Sigmoid colon (tissue), 4 donors: ENCODE measurements around the gene MYL10.

Source experiments
- EP300 ChIP-seq, 4 donors: sonication (generic); formaldehyde crosslinking; IDR thresholded peaks; one replicate each; pipeline ENCODE4 v1.6.1; 2017; ENCODE audit warnings: antibody characterized with exemption in 4 of 4
- POLR2A ChIP-seq, 2 donors: fragments of 450-650 bp; IDR thresholded peaks; one replicate each; pipeline ENCODE4 v1.6.1; 2016; ENCODE audit warnings: antibody characterized with exemption in 2 of 2, mild to moderate bottlenecking in 2 of 2, moderate library complexity in 2 of 2
- POLR2AphosphoS5 ChIP-seq, 4 donors: sonication (generic); formaldehyde crosslinking; IDR thresholded peaks; one replicate each; pipeline ENCODE4 v1.6.1; 2017; ENCODE audit warnings: antibody characterized with exemption in 4 of 4
- TF ChIP-seq, protein P1 (sequence below), 4 experiments: fragments of 450-650 bp in 3 of 4; fragments of 200-600 bp in 1 of 4; IDR thresholded peaks; one replicate each; pipeline ENCODE4 v1.5.1; 2016 to 2019; ENCODE audit warnings: antibody characterized with exemption in 4 of 4, mild to moderate bottlenecking in 3 of 4, moderate library complexity in 2 of 4

DNA sequence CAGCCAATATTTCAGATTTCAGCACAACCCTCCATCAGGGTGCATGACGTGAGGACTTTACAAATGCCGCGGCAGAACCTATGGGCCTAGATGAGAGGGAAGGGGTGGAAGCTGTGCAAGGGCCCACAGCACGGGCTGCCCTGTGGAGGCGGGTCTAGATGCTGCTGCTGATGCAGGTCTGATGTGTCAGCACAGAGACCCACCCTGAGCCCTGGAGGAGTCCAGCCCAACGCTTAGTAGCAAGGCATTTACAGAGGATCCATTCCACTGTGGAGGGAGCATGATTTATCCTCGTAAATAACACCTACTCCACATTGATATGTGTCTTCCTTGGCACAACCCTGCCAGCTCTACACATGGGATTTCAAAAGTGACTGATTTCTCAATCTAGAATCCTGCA lies 48.5 kb downstream of the MYL10 start:
- TF ChIP-seq POLR2AphosphoS5 (IDR thresholded peaks at IDR 0.05) (no peak), POLR2A (IDR thresholded peaks at IDR 0.05) (no peak), EP300 (IDR thresholded peaks at IDR 0.05) (no peak)
- TF ChIP-seq, protein P1, sequence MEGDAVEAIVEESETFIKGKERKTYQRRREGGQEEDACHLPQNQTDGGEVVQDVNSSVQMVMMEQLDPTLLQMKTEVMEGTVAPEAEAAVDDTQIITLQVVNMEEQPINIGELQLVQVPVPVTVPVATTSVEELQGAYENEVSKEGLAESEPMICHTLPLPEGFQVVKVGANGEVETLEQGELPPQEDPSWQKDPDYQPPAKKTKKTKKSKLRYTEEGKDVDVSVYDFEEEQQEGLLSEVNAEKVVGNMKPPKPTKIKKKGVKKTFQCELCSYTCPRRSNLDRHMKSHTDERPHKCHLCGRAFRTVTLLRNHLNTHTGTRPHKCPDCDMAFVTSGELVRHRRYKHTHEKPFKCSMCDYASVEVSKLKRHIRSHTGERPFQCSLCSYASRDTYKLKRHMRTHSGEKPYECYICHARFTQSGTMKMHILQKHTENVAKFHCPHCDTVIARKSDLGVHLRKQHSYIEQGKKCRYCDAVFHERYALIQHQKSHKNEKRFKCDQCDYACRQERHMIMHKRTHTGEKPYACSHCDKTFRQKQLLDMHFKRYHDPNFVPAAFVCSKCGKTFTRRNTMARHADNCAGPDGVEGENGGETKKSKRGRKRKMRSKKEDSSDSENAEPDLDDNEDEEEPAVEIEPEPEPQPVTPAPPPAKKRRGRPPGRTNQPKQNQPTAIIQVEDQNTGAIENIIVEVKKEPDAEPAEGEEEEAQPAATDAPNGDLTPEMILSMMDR (IDR thresholded peaks at IDR 0.05) = no peak
